NCI-H510A (cell line): ENCODE results near the gene ZNF284.

Experiments used
- DNase-seq: peaks from one replicate; lab custom pipeline; 2025; lab: John Stamatoyannopoulos, UW

ZNF284 gene

DNA sequence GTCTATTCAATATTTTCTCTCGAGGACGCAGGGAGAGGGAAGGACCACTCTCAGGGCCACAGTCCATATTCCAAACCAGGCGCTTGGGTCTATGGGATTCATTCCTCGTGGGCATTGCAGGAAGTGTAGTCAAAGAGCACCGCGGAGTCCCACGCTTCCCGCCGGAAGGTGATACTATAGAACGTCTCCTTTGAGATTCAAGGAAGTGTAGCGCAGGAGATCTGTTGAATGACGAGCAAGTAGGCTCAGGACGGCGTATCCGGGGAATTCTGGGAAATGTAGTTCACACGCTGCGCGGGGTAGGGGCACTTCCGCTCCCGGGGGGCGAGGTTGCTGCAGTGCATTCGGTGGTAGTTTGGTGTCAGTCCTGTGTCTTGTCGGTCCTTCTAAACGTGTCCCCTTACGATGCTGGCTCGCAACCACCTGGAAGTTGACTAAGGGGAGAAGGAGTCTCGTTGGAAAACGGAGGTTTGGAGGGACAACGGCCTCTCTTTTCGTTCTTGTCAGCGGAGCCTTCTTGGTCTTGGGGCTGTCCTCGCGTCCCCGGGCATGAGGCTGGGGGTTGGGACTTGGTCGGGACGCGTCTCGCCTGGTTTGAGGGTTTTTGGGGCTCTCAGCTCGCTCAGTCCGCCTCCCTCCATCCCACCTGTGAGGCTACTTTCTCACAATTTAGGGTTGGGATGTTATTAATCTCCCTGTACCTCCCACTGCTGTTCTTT lies at the start of gene ZNF284:
TSS of gene ZNF284 (plus strand) at position 336 of the 719 bp plus-strand sequence. CDS start 4,231 bp downstream, outside the sequence.
- DNase-seq: peak; percentile 66

DNA sequence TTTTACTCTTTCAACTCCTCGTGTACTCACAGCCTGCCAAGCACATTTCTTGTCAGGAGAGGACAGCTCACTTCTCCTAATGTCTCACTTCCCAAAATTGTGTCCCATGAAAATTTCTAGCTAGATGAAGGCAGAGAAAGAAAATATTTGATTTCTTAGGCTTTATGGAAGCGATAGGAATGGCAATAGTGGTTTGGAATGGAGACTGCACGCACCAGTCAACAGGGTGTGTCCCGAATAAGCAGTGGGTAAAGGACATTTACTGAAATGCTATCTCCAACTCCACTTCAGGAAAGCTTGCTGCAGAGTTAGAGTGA lies 47.1 kb upstream of the ZNF284 start:
- no peak for DNase-seq

DNA sequence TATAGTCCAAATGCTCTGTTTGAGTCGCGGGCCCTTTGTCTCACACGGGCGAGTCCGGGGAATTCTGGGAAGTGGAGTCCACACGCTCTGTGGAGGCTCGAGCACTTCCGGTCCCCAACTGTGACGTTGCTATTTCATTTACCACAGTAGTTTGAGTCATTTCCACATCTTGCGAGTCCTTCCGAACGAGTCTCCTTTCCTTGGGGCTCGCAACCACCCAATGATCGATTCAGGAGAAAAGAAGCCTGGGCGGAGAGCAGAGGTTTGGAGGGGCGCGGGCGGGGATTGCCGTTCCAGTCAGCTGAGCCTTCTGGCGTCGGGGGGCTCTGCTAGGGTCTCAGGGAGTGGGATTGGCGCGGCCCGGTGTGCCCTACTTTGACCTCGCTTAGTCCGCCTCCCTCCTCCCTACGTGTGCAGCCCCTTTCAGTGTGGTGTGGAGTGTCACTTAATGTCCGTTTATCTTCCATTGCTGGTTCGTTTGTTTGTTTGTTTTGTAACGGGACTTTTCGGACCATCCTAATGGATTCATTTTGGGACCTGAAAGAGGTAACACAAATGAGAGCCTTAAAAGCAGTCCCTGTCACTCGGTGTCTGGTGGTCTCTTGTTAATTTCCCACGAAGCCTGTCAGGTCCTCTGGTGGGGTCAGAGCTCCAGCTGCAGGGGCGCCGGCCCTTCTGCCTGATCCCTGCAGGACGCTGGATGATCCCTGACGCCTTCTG lies 46.6 kb upstream of the ZNF284 start, which contains the start of gene ZNF222:
TSS of gene ZNF222 (plus strand) at position 163 of the 720 bp plus-strand sequence. CDS start at position 221, 58 bp downstream.
- peak; percentile 13 for DNase-seq

DNA sequence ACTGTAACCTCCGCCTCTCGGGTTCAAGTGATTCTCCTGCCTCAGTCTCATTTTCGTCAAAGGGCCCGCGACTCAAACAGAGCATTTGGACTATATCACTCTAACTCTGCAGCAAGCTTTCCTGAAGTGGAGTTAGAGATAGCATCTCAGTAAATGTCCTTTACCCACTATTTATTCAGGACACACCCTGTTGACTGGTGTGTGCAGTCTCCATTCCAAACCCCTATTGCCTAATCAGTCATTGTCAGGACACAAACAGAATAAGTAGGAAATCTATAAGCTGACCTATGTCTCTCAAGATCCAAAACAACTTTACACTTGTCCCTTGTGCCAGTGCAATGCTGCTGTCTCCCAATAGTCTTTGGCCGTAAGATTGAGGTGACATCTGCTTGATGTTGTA lies 45.3 kb upstream of the ZNF284 start:
- DNase-seq: no peak

DNA sequence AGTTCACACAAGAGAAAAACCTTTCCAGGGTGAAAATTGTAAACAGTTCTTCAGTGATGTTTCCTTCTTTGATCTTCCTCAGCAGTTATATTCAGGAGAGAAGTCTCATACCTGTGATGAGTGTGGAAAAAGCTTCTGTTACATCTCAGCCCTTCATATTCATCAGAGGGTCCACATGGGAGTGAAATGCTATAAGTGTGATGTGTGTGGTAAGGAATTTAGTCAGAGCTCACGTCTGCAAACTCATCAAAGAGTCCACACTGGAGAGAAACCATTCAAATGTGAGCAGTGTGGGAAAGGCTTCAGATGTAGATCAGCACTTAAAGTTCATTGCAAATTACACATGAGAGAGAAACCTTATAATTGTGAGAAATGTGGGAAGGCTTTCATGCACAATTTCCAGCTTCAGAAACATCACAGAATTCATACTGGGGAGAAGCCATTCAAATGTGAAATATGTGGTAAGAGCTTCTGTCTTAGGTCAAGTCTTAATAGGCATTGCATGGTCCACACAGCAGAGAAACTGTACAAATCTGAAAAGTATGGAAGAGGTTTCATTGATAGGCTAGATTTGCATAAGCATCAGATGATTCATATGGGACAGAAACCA lies 39.9 kb upstream of the ZNF284 start:
- no peak for DNase-seq

DNA sequence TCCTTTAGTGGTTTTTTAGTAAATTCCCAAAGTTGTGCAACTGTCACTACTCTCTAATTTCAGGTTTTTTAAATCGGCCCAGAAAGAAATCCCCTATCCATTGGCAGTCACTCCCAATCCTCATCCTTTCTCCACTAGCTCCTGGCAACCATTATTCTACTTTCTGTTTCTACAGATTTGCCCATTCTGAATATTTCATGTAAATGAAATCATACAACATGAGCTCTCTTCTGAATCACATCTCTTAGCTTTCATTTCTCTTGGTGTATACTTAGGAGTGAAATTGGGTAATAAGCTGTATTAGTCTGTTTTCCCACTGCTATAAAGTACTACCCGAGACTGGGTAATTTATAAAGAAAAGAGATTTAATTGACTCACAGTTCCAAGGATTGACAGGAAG lies 29.8 kb upstream of the ZNF284 start:
- DNase-seq: no peak

DNA sequence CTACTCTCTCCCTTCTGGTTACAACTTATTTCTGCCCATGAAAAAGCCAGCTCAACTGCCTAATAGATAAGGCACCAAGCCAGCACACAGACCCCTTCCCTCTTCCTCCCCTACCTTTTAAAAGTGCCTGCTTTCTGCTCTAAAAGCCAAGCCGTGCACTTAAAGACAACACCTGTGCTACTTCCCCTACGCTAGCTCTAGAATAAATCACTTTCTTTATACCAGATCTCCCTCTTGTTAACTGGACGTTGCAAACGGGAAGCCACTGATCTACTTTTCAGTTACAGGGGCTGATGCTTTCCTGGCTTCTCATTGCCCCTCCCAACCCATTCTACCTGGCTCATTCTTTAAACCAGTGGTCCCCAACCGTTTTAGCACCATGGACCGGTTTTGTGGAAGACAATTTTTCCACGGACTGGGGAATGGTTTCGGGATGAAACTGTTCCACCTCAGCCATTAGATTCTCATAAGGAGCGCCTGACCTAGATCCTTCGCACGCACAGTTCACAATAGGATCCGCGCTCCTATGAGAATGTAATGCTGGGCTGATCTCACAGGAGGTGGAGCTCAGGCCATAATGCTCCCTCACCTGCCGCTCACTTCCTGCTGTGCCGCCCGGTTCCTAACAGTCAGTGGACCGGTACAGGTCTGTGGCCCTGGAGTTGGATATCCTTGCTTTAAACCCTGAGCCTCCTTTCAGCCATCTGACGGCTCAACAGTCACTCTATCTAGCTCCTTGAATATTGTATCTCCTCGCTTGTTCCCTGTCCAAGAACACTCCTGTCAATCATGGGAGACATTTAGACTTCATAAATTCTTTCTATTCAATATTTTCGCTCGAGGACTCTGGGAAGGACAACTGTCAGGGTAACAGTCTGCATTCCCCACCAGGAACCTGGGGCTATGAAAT lies 21.0 kb upstream of the ZNF284 start:
- peak; percentile 64 for DNase-seq

DNA sequence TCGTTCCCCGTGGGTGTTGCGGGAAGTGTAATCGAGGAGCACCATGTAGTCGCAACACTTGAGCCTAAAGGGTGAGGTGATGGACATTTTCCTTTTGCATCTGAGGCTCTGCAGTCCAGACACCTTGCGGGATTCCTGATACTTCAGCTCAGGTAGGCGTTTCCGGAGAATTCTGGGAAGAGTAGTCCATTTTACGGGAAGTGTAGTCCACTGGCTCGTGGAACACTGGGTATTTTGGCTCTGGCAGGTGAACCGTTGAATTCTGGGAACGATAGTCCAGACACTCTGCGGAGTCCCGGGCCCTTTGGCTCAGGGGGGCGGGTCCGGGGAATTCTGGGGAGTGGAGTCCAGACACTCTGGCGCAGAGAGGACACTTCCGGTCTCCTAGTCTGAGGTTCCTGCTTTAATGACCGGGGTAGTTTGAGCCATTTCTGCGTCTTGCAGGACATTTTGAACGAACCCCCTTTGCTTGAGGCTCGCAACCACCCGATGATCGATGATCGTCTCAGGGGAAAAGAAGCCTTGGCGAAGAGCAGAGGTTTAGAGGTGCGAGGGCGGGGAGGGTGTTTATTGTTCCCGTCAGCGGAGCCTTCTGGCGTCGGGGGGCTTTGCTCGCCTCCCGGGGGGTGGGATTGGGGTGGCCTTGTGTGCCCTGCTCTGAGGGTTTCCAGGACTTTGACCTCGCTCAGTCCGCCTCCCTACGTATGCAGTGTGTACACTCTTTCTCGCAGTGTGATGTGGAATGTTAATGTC lies 20.1 kb upstream of the ZNF284 start, which contains the start of gene ZNF223:
TSS of gene ZNF223 (plus strand) at position 387 of the 753 bp plus-strand sequence. CDS start 3,141 bp downstream, outside the sequence.
- DNase-seq: peak; percentile 93

DNA sequence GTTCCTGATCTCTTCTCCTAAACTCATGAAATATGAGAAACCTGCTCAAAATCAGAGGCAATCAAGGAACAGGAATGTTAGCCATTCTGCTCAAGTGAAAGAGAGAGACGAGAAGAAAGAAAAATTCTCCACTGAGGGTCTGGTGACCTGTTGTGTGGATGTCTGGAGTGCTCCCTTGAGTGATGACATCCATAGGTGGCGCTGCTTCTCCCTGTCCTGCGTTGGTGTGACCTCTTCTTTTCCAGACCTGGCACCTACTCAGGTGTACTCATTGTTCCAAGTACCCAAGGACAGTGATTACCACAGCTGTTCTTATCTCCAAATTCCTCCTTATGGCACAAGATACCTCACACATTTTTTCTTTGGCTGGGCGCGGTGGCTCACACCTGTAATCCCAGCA lies 16.1 kb upstream of the ZNF284 start:
- no peak for DNase-seq

DNA sequence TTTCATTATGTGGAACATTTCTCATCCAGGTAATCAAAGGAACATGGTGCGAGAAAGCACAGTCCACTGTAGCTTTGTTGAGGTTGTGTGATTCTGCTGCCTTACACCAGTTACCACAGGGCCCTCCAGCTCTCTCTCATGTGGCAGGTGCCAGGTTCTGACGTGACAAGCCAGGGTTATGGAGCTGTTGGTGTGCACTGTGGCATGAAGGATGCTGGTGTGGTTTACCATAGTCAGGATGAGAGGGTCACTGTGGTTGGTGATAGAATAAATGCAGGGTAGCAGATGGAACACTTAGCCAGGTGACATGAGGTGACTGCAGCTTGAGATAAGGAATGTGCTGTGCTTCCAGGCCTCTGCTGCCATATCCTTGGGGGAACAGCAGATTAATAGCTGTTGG lies 12.7 kb upstream of the ZNF284 start:
- DNase-seq: no peak

DNA sequence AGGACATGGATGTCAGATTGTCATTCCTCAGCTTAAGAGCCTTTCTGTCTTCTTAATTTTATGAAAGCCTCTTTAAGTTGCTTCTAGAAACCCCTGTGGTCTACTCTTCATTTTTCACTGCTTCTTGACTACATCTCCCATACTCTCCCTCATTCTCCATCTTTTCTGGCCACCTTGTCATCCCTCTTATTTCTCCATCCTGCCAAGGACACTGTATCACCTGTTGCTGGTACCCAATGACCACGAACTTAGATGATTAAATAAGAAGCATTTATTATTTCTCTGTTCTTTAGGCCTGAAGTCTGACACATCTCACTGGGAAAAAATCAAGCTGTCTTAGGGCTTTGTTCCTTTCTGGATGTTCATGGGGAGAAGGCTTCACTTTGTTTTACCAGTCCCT lies 10.9 kb upstream of the ZNF284 start:
- DNase-seq: no peak

DNA sequence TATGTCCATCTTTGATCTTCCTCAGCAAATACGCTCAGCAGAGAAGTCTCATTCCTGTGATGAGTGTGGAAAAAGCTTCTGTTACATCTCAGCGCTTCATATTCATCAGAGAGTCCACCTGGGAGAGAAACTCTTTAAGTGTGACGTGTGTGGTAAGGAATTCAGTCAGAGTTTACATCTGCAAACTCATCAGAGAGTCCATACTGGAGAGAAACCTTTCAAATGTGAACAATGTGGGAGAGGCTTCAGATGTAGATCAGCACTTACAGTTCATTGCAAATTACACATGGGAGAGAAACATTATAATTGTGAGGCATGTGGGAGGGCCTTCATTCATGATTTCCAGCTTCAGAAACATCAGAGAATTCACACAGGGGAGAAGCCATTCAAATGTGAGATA lies 5.7 kb upstream of the ZNF284 start:
- no peak for DNase-seq

DNA sequence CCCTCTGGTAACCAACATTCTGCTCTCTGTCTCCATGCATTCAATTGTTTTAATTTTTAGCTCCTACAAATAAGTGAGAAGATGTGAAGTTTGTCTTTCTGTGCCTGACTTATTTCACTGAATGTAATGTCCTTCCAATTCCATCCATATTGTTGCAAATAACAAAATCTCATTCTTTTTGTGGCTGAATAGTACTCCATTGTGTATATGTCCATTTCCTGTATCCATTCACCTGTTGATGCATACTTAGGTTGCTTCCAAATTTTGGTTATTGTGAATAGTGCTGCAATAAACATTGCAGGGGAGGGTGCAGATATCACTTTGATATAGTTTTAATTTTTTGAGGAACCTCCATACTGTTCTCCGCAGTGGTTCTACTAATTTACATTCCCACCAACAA lies 2.5 kb upstream of the ZNF284 start:
- DNase-seq: no peak

DNA sequence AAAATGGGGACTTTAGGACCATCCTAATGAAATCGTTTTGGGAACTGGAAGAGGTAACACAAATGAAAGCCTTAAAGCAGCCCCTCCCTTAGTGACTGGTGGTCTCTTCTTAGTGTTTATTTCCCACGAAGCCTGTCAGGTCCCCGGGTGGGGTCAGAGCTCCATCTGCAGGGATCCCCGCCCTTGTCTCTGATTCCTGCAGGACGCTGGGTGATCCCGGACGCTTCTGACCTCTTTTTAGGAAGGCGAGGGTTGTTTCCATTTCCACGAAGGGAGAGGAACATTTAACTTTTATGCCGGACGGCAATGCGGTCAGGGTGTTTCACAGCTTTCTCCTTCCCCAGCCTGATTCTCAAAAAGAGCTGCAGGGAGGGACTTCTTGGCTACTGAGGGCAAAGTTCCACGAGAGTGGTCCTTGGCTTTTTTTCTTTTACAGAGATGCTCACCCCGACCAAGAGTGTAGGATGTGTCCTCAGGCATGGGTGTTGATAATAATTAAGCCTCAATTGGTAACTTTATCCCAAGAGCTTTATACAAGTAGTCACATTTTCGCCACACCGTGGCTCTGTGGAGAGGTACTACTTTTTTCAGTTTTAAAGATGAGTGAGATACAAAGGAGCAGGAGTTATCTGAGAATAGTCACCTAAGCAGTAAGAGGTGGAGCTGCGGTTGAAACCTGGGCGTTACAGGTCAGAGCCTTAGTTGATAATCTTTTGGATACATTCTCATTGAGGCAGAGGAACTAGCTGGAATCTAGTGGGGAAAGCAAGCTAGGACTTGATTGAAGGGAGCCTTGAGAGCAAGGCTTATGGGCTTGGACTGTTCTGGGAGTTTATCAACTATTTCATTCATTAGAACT lies 813 bp downstream of the ZNF284 start:
- no peak for DNase-seq

DNA sequence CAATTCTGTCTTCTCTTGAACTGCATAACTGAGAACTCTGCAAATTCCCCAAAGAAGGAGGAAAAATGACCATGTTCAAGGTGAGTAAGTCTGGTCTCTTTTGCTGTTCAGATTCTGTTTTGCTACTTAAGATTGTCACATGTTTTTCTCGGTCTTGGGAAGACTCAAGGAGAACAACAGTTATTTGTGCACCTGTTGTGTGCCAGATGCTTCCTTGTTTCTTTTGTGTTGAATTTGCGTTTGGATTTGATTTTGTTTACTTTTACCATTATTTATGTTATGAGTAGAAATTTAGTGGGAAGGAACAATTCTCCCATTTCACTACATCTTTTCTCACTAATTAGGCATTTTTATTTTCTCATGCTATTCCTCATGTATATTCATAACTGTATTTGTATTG lies 4.4 kb downstream of the ZNF284 start:
- DNase-seq: no peak

DNA sequence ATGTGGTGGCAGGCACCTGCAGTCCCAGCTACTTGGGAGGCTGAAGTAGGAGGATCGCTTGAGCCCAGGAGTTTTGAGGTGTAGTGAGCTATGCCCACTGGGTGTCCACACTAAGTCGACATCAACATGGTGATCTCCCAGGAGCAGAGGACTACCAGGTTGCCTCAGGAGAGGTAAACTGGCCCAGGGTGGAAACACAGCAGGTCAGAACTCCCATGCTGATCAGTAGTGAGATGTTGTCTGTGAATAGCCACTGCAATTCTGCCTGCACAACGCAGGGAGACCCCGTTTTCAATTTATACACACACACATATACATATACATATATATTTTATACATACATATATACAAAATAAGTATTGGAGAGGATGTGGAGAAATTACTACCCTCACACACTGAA lies 20.1 kb downstream of the ZNF284 start:
- no peak for DNase-seq

DNA sequence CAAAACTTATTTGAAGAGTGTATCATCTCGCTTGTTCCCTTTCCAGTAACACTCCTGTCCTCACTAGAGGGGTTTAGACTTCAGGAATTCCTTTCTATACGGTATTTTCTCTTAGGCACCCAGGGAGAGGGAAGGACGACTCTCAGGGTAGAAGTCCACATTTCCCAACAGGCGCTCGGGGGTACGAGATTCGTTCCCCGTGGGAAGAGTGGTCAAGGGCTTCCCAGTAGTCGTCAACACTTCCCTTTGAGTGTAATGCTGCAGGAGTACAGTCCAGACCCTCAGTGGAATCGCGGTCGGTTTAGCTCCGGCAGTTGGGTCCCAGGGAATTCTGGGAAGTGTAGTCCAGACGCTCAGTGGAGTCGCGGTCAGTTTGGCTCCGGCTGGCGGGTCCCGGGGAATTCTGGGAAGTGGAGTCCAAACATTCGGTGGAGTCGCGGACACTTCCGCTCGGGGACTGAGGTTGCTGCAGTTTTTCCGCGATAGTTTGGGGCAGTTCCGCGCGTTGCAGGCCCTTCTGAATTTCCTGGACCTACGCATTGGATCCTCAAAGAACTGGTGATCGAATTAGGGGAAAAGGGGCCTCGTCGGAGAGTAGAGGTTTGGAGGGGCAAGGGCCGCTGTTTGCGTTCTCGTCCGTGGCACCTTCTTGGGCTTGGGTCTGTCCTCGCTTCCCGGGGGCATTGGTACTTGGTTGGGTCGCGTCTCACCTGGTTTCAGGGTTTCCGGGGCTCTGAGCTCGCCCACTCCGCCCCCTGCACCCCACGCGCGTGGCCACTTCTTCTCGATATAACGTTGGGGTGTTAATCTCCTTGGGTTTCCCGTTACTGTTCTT lies 22.2 kb downstream of the ZNF284 start, which contains the start of gene ZNF224:
TSS of gene ZNF224 (plus strand) at position 431 of the 835 bp plus-strand sequence. CDS start 3,513 bp downstream, outside the sequence.
- DNase-seq: peak; percentile 83

DNA sequence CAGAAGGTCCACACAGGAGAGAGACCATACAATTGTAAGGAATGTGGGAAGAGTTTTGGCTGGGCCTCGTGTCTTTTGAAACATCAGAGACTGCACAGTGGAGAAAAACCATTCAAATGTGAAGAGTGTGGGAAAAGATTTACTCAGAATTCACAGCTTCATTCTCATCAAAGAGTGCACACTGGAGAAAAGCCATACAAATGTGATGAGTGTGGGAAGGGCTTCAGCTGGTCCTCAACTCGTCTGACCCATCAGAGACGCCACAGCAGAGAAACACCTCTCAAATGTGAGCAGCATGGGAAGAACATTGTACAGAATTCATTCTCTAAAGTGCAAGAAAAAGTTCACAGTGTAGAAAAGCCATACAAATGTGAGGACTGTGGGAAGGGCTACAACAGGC lies 35.8 kb downstream of the ZNF284 start:
- DNase-seq: no peak

DNA sequence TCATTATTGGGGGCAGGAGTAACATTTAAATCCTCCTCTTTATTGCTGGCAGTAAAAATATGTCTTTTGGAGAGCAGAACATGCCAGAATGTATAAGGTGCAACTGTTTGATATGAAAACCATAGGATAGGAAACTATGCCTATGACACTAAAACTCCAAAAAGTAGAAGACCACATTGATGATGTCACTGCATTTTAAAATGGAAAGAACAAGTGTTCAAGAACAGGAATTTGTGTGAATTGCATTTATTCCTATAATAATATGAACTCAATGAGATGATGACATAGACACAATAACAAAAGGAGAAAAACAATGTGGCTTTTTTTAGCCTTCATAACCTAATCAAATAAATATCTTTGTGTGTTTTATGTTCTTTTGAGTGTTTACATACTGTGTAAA lies 37.5 kb downstream of the ZNF284 start:
- DNase-seq: no peak
